ENCODE measurements around the gene LETM1.

GRCh38 chr4:1808851-1809753, 46.9 kb downstream of the LETM1 start:
- TF ChIP-seq POLR2A (IDR thresholded peaks at IDR 0.05) (no peak), CTCF (IDR thresholded peaks at IDR 0.05) (no peak)
